ENCODE results near the gene NDC80. TPM values are rescaled to one million over a fixed set of nuclear protein-coding genes. Genes with fewer than 3 reads are reported as not detected.

Gene NDC80
- total and polyA plus RNA-seq, 9 of the 15 experiments (the other 6 are each of a cell fraction or from before 2014, with no cell fraction given) = 65.2 to 97.9 (median 83.3) TPM

DNA sequence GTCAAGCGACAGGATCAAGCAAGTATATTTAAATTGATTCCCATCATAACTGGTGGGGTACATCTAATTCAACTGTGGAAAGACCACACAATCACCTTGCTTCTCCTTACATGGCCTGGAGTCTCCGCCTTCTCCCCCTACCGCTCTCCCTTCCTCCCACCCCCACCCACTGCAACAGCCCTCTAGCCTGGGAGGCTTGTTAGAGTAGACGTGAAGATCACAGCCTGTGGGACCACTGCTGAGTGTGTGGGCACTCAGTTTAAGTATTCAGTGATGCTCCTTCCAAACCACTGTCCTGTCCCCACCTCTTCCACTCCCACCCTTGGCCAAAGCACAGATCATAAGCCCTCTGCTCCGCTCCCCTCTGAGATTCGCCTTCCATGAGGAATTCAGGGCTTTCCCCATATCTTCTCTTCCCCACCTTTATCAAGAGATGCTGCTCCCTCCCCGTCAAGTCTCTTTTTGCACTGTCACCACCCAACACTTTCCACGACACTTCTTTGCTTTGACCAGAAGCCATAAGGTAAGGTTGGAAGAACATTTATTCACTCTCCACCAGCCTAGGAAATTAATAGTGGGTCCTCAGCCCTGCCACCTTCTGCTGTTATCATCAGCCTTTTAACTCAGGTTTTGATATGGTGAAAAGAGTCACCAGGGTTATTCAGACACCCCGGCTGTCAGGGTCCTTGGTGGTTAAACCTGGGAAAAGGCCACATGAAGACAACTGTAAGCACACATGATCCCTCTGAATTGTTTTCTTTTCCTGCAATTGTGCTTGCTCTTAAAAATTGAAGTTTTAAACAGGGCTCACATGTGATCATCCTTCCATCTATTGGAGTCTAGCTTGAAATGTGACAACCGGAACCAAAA lies 1.8 kb upstream of the NDC80 start (continued):
- TF ChIP-seq, protein P1, sequence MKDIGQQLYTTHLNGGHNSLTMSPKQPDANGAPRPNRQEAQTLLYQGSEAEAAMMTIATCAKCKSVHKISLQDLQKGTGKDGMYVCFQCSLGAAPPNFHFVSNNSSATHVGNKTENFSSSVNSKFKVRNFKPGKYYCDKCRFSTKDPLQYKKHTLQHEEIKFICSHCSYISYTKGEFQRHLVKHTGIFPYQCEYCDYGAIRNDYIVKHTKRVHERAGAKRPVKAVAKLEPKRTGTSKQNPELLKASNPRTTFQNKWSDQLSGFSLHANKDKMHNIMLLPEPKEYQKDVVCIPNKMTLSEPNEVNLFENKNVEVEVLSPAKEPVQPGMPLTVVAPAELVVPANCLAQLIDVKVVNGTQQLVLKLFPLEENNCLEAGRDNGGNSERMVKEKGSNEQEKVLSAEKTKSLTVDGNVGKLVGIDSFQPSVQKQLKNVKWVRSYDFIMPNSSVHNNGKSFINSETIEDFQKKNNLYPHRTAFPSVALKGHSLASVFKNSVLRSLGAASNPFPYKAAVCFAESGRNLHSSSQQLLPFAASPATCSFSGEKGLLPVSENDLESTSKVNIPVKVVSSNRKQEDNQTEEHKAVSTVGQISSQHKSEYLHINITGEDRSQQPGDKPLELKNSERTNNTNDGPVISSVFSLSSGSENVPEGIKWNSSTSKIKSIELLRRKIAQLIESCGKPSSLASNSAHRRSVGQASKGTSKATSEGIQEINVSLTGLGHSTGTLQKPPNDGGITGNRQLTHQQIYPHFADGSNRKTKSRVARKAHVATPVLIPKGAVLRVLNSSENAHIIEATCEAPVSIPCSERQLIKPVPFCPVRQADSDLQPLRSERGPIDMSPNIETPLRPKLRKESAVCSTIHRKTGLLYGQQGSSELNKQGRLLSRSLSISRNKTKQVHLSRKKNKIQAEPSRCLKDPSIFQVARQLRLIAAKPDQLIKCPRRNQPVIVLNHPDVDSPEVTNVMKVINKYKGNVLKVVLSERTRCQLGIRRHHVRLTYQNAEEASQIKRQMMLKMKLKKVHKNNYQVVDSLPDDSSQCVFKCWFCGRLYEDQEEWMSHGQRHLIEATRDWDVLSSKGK (CRISPR knock-in tag; IDR thresholded peaks at IDR 0.05) = no peak
- TF ChIP-seq, protein P2, sequence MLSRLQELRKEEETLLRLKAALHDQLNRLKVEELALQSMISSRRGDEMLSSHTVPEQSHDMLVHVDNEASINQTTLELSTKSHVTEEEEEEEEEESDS (CRISPR knock-in tag; IDR thresholded peaks at IDR 0.05) = no peak
- TF ChIP-seq DPF2 (IDR thresholded peaks at IDR 0.05) (peak; percentile 82), TAF1 (IDR thresholded peaks at IDR 0.05; ENCODE audit: control insufficient read depth, extremely low read depth, insufficient read depth, low read length, severe bottlenecking) (peak; percentile 22), RHOXF2B (CRISPR knock-in tag; conservative IDR thresholded peaks at IDR 0.05) (no peak), ZNF121 (CRISPR knock-in tag; conservative IDR thresholded peaks at IDR 0.05) (no peak), TCF7 (IDR thresholded peaks at IDR 0.05; ENCODE audit: borderline replicate concordance) (no peak), RBM39 (optimal IDR thresholded peaks at IDR 0.05; ENCODE audit: low read depth, low read length) (no peak), SMARCA4 (IDR thresholded peaks at IDR 0.05) (peak; percentile 62; the same call in 1 of the 2 replicates), EHMT2 (IDR thresholded peaks at IDR 0.05) (peak; percentile 62; the same call in 1 of the 2 replicates)
- TF ChIP-seq, protein P3, sequence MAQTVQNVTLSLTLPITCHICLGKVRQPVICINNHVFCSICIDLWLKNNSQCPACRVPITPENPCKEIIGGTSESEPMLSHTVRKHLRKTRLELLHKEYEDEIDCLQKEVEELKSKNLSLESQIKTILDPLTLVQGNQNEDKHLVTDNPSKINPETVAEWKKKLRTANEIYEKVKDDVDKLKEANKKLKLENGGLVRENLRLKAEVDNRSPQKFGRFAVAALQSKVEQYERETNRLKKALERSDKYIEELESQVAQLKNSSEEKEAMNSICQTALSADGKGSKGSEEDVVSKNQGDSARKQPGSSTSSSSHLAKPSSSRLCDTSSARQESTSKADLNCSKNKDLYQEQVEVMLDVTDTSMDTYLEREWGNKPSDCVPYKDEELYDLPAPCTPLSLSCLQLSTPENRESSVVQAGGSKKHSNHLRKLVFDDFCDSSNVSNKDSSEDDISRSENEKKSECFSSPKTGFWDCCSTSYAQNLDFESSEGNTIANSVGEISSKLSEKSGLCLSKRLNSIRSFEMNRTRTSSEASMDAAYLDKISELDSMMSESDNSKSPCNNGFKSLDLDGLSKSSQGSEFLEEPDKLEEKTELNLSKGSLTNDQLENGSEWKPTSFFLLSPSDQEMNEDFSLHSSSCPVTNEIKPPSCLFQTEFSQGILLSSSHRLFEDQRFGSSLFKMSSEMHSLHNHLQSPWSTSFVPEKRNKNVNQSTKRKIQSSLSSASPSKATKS (CRISPR knock-in tag; IDR thresholded peaks at IDR 0.05) = no peak
- TF ChIP-seq, protein P4, sequence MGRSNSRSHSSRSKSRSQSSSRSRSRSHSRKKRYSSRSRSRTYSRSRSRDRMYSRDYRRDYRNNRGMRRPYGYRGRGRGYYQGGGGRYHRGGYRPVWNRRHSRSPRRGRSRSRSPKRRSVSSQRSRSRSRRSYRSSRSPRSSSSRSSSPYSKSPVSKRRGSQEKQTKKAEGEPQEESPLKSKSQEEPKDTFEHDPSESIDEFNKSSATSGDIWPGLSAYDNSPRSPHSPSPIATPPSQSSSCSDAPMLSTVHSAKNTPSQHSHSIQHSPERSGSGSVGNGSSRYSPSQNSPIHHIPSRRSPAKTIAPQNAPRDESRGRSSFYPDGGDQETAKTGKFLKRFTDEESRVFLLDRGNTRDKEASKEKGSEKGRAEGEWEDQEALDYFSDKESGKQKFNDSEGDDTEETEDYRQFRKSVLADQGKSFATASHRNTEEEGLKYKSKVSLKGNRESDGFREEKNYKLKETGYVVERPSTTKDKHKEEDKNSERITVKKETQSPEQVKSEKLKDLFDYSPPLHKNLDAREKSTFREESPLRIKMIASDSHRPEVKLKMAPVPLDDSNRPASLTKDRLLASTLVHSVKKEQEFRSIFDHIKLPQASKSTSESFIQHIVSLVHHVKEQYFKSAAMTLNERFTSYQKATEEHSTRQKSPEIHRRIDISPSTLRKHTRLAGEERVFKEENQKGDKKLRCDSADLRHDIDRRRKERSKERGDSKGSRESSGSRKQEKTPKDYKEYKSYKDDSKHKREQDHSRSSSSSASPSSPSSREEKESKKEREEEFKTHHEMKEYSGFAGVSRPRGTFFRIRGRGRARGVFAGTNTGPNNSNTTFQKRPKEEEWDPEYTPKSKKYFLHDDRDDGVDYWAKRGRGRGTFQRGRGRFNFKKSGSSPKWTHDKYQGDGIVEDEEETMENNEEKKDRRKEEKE (IDR thresholded peaks at IDR 0.05; ENCODE audit: borderline replicate concordance in 1 of 2, control insufficient read depth in 1 of 2, low read depth in 2 of 2, low read length in 1 of 2) = no peak
- TF ChIP-seq, protein P5, sequence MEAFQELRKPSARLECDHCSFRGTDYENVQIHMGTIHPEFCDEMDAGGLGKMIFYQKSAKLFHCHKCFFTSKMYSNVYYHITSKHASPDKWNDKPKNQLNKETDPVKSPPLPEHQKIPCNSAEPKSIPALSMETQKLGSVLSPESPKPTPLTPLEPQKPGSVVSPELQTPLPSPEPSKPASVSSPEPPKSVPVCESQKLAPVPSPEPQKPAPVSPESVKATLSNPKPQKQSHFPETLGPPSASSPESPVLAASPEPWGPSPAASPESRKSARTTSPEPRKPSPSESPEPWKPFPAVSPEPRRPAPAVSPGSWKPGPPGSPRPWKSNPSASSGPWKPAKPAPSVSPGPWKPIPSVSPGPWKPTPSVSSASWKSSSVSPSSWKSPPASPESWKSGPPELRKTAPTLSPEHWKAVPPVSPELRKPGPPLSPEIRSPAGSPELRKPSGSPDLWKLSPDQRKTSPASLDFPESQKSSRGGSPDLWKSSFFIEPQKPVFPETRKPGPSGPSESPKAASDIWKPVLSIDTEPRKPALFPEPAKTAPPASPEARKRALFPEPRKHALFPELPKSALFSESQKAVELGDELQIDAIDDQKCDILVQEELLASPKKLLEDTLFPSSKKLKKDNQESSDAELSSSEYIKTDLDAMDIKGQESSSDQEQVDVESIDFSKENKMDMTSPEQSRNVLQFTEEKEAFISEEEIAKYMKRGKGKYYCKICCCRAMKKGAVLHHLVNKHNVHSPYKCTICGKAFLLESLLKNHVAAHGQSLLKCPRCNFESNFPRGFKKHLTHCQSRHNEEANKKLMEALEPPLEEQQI (IDR thresholded peaks at IDR 0.05) = no peak

Measured in K562 (cell line).